ENCODE measurements around the gene ENTPD2.

Gene ENTPD2

DNA sequence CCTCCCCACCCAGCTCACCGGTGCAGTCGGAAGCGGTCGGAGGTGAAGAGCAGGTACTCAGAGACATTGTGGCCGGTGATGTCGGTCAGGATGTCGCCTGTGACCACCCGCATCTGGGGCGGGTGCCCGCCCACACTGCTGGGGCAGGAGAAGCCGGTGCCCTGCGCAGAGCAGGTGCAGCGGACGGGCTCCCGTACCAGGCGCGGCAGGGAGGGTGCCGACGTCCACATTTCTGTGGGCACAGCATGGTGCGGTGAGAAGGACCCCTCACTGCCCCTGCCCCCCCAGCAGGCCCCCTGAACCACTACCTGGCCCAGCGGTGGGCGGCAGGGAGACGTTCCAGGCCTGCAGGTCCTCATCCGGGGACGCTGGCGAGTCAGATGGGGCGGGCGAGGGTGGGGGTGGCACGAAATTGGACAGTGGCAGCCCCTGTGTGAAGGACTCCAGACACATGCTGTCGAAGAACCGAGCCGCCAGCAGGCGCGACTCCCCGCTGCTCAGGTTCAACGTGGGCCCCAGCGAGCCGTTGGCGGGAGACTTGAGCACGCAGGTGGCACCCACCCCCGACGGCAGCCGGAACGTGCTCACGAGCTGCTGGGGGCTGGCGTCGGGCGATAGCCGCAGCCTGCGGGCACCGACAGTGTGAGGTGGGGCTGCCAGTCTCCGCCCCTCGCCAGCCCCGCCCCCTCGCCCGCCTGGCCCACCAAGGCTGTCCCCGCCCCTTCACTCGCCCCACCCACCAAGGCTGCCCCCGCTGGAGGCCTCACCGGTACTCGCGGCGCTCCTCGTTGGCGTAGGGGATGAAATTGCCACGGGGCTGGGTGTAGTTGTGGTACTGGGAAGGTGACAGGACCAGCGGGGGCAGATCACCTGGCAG, 40.9 kb downstream of the ENTPD2 start:
- TF ChIP-seq, protein P1, sequence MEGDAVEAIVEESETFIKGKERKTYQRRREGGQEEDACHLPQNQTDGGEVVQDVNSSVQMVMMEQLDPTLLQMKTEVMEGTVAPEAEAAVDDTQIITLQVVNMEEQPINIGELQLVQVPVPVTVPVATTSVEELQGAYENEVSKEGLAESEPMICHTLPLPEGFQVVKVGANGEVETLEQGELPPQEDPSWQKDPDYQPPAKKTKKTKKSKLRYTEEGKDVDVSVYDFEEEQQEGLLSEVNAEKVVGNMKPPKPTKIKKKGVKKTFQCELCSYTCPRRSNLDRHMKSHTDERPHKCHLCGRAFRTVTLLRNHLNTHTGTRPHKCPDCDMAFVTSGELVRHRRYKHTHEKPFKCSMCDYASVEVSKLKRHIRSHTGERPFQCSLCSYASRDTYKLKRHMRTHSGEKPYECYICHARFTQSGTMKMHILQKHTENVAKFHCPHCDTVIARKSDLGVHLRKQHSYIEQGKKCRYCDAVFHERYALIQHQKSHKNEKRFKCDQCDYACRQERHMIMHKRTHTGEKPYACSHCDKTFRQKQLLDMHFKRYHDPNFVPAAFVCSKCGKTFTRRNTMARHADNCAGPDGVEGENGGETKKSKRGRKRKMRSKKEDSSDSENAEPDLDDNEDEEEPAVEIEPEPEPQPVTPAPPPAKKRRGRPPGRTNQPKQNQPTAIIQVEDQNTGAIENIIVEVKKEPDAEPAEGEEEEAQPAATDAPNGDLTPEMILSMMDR (conservative IDR thresholded peaks at IDR 0.05; ENCODE audit: low read length), result no peak
- DNase-seq (ENCODE audit: low read depth), result no peak
- H3K4me3 ChIP-seq (ENCODE audit: low read length), result no peak overlapping the region

DNA sequence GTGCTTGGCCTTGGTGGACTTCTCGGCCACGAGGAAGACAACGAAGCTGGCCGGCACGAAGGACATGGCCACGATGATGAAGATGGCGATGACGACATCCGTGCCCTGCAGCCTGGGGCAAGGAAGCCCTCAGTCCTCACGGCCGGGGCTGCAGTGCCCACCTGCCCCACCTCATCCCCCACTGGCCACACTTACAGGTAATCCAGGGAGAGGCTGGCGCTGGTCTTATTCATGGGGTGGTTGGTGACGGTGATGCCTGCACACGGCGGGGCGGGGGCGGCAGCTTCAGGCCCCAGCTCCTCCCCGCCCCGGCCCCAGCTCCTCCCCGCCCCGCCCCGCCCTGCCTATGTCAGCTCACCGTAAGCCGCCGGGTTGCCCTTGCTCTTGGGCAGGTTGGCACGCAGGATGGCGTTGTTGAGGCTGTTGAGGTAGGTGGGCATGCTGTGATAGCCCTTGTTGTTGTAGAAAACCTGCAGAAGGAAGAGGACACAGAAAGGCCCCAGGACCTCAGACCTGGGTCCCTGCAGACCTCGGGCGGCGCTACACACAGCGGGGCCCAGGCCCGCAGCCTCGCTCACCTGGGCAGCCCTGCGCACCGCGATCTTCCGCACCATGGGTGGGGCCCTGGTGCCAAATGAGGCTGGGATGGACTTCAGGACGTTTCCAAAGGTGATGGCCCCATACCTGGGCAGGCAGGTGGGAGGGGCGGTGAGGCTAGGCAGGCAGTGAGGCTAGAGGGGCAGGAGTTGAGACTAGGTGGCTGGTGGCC, 41.8 kb downstream of the ENTPD2 start:
- TF ChIP-seq, protein P1 (conservative IDR thresholded peaks at IDR 0.05; ENCODE audit: low read length), result no peak
- no peak for DNase-seq (ENCODE audit: low read depth)
- no peak overlapping the region for H3K4me3 ChIP-seq (ENCODE audit: low read length)

DNA sequence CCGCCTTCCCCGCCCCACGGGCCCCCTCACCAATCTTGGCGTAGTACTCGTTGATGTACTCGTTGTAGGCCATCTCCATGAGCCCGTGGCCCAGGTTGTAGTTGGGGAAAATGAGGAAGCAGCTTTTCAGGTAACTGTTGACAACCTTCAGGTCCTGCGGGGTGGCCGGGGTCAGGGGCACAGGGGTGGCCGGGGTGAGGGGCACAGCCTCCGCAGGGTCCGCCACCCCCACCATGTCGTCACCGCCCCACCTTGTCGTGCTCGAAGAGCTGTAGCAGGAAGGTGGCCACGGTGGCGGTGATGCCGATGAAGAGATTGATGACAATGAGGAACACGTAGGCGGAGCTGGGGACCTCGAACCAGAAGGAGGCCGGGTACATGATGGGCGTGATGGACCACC, 42.7 kb downstream of the ENTPD2 start:
- TF ChIP-seq, protein P1 (conservative IDR thresholded peaks at IDR 0.05; ENCODE audit: low read length), result no peak
- no peak for DNase-seq (ENCODE audit: low read depth)
- no peak overlapping the region for H3K4me3 ChIP-seq (ENCODE audit: low read length)

DNA sequence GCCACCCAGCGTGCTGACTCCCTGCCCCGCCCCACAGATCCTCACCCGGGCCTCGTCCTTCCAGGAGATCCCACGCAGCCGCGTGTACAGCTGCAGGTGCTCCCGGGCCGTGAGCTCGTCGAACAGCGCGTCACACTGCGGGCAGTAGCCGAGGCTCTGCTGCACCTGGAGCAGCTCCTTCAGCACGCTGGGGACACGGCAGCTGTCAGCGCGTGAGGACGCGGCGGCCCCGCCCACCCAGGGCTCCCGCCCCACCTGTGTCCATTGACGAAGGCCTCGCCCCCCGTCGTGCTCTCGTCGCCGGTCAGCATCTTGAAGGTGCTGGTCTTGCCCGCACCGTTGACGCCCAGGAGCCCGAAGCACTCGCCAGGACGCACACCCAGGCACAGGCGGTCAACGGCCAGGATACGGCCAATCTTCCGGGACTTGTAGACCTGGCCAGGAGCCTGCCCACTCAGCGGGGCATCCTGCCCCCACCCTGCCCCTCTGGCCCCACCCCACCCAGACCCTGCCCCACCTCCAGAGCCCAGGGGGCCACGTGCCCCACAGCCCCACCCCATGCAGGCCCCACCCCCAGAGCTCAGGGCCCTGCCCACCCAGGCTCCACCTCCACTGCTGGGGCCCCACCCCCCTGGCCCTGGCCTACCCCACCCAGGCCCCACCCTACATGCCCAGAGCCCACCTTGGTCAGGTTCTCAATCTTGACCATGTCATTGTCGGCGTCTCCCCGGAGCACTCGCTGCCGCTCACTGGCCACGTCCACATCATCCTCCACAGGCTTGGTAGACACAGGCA, 43.7 kb downstream of the ENTPD2 start:
- H3K4me3 ChIP-seq (ENCODE audit: low read length), result no peak overlapping the region
- DNase-seq (ENCODE audit: low read depth), result no peak
- TF ChIP-seq, protein P1 (conservative IDR thresholded peaks at IDR 0.05; ENCODE audit: low read length), result no peak

DNA sequence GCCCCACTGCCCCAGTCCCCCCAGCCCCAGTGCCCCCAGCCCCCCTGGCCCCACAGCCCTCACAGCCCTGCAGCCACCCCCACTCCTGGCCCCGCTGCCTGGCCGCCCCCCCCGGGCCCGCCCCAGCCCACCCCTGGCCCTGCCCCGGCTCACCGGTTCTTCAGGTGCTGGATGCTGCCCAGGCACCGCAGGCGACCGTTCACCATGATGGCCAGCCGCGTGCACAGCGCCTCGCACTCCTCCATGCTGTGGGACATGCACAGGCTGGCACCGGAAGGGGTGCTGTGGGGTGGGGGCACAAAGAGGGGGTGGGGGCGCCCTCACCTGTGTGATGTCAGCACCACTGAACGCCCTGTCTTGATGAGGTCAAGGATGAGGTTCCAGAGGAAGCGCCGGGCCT, 44.6 kb downstream of the ENTPD2 start:
- DNase-seq (ENCODE audit: low read depth), result no peak
- TF ChIP-seq, protein P1 (conservative IDR thresholded peaks at IDR 0.05; ENCODE audit: low read length), result no peak
- H3K4me3 ChIP-seq (ENCODE audit: low read length), result no peak overlapping the region

DNA sequence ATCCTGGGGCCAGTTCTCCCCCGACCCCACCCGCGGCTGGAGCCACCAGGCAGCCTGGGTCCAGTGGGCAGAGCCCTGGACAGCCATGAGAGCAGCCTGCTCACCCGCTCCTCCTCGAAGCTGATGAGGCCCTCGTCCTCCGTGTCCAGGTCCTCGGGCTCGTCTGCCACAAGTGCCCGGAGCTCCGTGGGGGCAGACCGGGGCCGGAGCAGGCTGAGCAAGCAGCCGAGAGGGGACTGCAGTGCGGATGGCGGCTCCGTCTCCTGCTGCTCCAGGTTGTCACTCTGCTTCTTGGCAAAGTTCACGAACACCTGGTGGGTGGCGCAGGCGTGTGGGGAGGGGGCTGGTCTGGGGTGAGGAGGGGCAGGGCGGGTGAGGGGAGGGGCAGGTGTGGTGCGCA, 45.5 kb downstream of the ENTPD2 start:
- H3K4me3 ChIP-seq (ENCODE audit: low read length), result no peak overlapping the region
- TF ChIP-seq, protein P1 (conservative IDR thresholded peaks at IDR 0.05; ENCODE audit: low read length), result no peak
- DNase-seq (ENCODE audit: low read depth), result no peak

Measured in AG10803 (cell line).